ENCODE results near the gene EMILIN1. TPM values are rescaled to one million over a fixed set of nuclear protein-coding genes. Genes with fewer than 3 reads are reported as not detected.

The EMILIN1 gene
- total RNA-seq, result 394 and 462 TPM in 2 replicates

DNA sequence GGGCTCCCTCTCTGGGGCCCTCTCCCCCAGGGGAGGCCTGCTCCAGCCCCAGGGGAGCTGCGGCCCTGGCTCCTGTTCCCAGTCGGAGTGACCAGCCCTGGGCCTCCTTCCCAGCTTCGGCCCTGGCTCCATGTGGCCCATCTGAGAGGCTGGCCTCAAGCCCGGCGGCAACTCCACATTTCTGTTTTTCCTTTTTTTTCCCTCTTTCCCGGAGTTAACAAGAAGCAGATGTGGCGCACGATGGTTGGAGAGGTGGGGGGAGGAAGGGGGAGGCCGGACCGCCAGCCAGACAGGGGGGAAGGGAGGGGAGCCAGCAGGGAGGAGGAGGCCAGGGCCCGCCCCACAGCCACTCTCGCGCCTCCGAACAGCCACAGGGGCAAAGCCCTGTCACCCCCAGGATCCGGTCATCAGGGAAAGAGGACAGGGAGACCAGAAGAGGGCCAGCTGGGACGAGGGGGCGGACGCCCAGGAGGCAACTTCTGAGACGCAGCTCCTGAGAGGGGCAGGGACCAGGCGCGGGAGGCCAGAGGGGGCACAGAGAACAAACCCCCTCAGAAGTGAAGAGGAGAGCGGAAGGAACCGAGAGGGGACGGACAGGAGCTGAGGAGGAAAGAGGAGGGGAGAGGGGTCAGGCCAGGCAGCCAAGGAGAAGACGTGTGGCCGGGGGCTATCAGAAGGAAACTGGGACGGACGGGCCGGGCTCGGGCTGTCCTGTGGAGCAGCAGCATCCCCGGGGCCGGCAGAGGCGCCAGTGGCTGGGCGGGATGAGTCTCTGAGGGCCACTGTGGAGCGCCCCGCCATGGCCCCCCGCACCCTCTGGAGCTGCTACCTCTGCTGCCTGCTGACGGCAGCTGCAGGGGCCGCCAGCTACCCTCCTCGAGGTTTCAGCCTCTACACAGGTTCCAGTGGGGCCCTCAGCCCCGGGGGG, at the start of gene EMILIN1:
EMILIN1 (plus strand) TSS at position 349 of the 928 bp plus-strand sequence; CDS start at position 800, 451 bp downstream.

GRCh38 chr2:27032495-27033252, 45.7 kb upstream of the EMILIN1 start, which contains the start of gene TMEM214:
TSS of gene TMEM214 (plus strand) at chr2:27032965. CDS start at chr2:27033016, 51 bp downstream.

DNA sequence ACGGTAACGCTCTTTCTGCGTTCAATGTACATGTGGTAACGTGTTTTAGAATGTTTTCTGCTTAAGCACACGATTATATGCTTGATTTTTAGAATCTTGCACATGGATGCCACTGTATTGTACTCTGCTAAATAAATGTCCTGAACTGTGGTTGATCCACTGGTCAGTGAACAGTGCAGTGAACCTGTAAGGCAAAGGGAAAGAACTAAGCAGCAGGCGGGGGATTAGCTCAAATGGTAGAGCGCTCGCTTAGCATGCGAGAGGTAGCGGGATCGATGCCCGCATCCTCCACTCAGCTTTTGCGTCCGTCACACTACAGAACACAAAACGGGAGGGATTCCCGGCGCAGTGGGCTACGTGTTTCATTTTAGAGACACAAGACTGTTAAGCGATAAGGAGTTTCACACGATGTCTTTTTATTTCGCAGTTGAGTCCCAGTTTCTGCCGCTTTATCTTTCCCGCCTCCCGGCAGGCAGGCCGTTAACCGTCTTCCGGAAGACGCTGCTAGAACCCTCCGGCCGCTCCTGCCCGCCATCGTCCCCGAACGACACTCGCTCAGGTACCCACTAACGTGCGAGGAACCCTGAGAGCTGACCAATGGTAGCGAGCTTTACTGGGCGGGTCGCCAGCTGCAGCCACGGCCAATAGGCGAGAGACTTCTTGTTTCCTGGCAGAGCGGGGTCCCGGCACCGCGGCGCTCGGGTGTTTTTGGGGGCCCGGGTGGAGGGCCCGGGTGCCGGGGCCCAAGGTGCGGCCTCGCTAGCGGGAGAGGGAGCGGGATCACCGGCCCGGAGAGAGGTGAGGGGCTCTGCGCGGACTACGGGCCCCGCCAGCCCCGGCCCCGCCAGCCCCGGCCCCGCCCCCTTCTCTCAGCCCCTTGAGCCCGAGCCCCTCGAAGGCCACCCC, 27.2 kb upstream of the EMILIN1 start, which contains the start of gene AGBL5:
AGBL5 (plus strand) TSS at position 673 of the 906 bp plus-strand sequence. CDS start 1,291 bp downstream, outside the sequence.

DNA sequence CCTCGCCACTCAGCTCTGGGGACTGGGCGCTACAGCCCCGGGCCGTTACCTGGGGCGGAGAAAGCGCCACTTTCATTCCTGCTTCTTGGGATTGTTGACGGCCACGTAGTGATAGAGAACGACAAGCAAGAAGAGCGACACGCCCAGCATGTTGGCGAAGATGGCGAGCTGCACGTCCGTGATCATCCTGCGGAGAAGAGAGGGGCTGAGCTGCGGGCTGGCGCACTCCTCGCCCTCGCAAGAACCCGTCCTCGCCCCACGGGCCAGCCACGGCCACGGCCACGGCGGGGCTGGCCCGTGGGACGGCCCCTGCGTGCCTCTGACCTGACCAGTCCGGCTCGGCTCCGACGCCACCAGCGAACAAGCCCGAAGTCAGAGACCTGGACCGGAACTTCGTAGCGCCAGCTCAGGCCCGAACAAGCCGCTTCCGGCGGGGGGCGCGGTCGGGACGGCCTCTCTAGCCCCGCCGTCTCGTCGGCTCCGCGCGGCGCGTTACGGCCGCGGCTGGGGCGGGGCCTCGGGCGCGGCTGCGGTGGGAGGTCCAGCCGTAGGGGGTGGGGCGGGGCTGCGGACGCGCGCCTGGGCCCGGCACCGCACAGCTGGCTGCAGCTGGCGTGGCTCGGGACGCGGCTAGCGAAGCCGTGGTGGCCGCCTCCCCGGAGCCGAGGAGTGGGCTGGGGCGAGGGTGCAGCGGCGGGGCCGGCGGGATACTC, 7.0 kb upstream of the EMILIN1 start, which contains the start of gene OST4:
OST4 (minus strand) TSS at position 378 of the 713 bp plus-strand sequence.

DNA sequence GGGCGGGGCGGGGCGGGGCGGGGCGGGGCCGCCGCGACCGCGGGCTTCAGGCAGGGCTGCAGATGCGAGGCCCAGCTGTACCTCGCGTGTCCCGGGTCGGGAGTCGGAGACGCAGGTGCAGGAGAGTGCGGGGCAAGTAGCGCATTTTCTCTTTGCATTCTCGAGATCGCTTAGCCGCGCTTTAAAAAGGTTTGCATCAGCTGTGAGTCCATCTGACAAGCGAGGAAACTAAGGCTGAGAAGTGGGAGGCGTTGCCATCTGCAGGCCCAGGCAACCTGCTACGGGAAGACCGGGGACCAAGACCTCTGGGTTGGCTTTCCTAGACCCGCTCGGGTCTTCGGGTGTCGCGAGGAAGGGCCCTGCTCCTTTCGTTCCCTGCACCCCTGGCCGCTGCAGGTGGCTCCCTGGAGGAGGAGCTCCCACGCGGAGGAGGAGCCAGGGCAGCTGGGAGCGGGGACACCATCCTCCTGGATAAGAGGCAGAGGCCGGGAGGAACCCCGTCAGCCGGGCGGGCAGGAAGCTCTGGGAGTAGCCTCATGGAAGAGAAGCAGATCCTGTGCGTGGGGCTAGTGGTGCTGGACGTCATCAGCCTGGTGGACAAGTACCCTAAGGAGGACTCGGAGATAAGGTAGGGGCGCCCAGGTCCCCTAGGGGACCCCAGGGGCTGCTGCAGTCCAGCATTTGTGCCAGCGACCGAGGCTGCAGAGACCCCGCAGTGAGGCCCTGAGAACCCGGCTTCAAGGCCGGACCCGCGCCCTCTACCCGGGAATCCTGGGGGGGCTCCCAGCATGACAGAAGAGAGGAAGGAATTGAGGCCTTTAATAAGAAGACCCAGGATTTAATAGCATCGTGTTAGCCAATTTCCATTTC, 8.5 kb downstream of the EMILIN1 start, which contains the start of gene KHK:
KHK (plus strand) TSS at position 49 of the 870 bp plus-strand sequence; CDS start at position 537, 488 bp downstream.

GRCh38 chr2:27118525-27119329, 40.3 kb downstream of the EMILIN1 start, which contains the start of gene CGREF1:
TSS of gene CGREF1 (minus strand) at chr2:27119128. CDS start at chr2:27104366, 14,762 bp downstream.

GRCh38 chr2:27123302-27124150, 45.1 kb downstream of the EMILIN1 start, which contains the start of gene ABHD1:
TSS of gene ABHD1 (plus strand) at chr2:27123815. CDS start at chr2:27123949, 134 bp downstream.

DNA sequence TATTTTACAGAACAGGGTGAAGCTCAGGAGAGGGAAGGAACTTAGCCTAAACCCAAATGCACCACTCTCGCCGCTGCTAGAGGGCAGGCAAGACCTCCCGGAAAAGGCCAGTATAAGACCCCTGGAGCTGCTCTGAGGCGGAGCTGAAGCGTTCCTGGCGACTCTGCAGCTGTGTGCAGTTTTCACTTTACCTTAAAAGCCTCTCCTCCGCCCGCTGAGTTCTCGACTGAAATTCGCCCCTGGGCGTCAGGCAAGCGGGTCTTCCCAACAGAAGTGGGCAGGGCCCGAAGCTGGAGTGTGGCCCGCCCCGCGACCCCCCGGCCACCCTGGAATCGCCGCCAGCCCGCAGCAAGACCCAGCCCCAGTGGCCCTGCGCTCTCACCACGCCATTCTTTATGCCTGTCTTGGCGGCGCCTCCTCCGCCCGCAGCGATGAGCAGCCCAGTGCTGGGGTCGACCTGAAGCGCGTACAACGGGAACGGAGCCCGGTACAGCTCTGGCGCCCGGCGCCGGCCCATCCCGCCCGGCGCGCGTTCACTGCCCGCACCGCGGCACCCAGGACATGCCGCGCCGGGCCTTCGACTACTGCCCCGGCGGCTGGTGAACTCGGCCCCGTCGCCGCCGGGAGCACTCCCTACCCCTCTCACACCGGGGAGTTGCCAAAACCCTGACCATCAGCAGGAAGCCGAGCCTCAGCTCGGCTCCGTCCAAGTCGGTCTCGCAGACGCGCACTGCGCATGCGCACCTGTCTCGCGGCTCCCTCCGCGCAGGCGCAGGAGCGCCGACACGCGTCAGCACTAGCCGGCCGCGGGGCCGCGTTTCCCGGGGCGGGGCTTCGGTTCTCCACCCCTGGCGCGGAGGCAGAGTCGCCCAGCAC, 55.7 kb downstream of the EMILIN1 start, which contains the start of gene PREB:
PREB (minus strand) TSS at position 732 of the 876 bp plus-strand sequence; CDS start at position 517, 215 bp downstream.

Other genes starting within 250 kb of the EMILIN1 start
- gene DPYSL5, start 230.5 kb upstream of the EMILIN1 start, total RNA-seq, result not detected in 2 replicates
- gene MAPRE3, start 108.0 kb upstream of the EMILIN1 start, total RNA-seq, result 6.5 and 7.7 TPM in 2 replicates
- 49.3 and 60.7 TPM in 2 replicates for gene TMEM214, start 45.6 kb upstream of the EMILIN1 start, total RNA-seq
- 25.1 and 25.8 TPM in 2 replicates for gene AGBL5, start 26.9 kb upstream of the EMILIN1 start, total RNA-seq
- 334 and 797 TPM in 2 replicates for gene OST4, start 7.0 kb upstream of the EMILIN1 start, total RNA-seq
- 0.59 and 1.2 TPM in 2 replicates for gene KHK, start 8.2 kb downstream of the EMILIN1 start, total RNA-seq
- 10.4 and 13.2 TPM in 2 replicates for gene CGREF1, start 40.5 kb downstream of the EMILIN1 start, total RNA-seq
- gene ABHD1, start 45.2 kb downstream of the EMILIN1 start, total RNA-seq, result not detected in 2 replicates
- 41.3 and 46.9 TPM in 2 replicates for gene PREB, start 56.0 kb downstream of the EMILIN1 start, total RNA-seq
- not detected in 2 replicates for gene PRR30, start 60.8 kb downstream of the EMILIN1 start, total RNA-seq
- gene TCF23, start 70.4 kb downstream of the EMILIN1 start, total RNA-seq, result not detected in 2 replicates
- 128 and 271 TPM in 2 replicates for gene ATRAID, start 133.4 kb downstream of the EMILIN1 start, total RNA-seq
- 20.8 and 37.6 TPM in 2 replicates for gene SLC5A6, start 133.7 kb downstream of the EMILIN1 start, total RNA-seq
- gene CAD, start 138.8 kb downstream of the EMILIN1 start, total RNA-seq, result 32.1 and 72.8 TPM in 2 replicates
- 0.09 TPM in 1 of 2 replicates, not detected in the other for gene SLC30A3, start 184.4 kb downstream of the EMILIN1 start, total RNA-seq
- not detected in 2 replicates for gene DNAJC5G, start 196.8 kb downstream of the EMILIN1 start, total RNA-seq
- gene TRIM54, start 203.8 kb downstream of the EMILIN1 start, total RNA-seq, result not detected in 2 replicates
- gene UCN, start 229.8 kb downstream of the EMILIN1 start, total RNA-seq, result 0.30 and 0.42 TPM in 2 replicates
- 73.6 and 107 TPM in 2 replicates for gene MPV17, start 244.5 kb downstream of the EMILIN1 start, total RNA-seq